Measurements from ENCODE around the gene KLC4.
"Not testable (repeated sequence)": the region's sequence is repeated elsewhere in the genome, so short reads cannot be mapped to it uniquely, and the experiment has no call there.

GRCh38 chr6:43081922-43082321 is 22.5 kb downstream of the KLC4 start:
- not testable (repeated sequence) for TF ChIP-seq CTCF (IDR thresholded peaks at IDR 0.05; ENCODE audit: low read length); EZH2 (IDR thresholded peaks at IDR 0.05; ENCODE audit: borderline replicate concordance, low read length)
